WTC11 (cell line): Measurements from ENCODE around the gene PSENEN. TPM values are rescaled to one million over a fixed set of nuclear protein-coding genes. Genes with fewer than 3 reads are reported as not detected.

Experiments
- ATAC-seq: fragments of 200-7000 bp; cut with Tn5 transposase; 2 replicates; pipeline ENCODE4 v1.10.0; 2021; ENCODE audit warnings: mild to moderate bottlenecking, moderate library complexity
- CTCF ChIA-PET: fragments of 300-600 bp; sonication (Branson Sonifier 250); formaldehyde crosslinking; loops from one replicate; lab custom pipeline; 2021; ENCODE audit warnings: antibody characterized with exemption; lab: Charles Lee
- POLR2A ChIA-PET: fragments of 350-600 bp; sonication (Branson Sonifier 250); formaldehyde crosslinking; loops from one replicate; lab custom pipeline; 2021; ENCODE audit warnings: antibody characterized with exemption; lab: Charles Lee
- DNase-seq: peaks from one replicate; pipeline ENCODE4 v3.0.0; 2021; ENCODE audit warnings: low spot score
- H3K27ac Mint-ChIP-seq: 2 replicates; pipeline ENCODE4 v1.8.0; 2021; ENCODE audit warnings: mixed read lengths
- H3K27me3 Mint-ChIP-seq: 2 replicates; pipeline ENCODE4 v1.8.0; 2021; ENCODE audit warnings: low read depth, mild to moderate bottlenecking, moderate library complexity, mixed read lengths
- H3K36me3 Mint-ChIP-seq: 2 replicates; pipeline ENCODE4 v1.8.0; 2021; ENCODE audit warnings: mixed read lengths
- H3K4me1 Mint-ChIP-seq: 2 replicates; pipeline ENCODE4 v1.8.0; 2022; ENCODE audit warnings: mixed read lengths
- H3K4me3 Mint-ChIP-seq: 2 replicates; pipeline ENCODE4 v1.8.0; 2021; ENCODE audit warnings: mild to moderate bottlenecking, moderate library complexity, mixed read lengths
- H3K9me3 Mint-ChIP-seq: 2 replicates; pipeline ENCODE4 v1.8.0; 2021; ENCODE audit warnings: mixed read lengths
- ATF6 ChIP-seq: sonication (generic); formaldehyde crosslinking; IDR thresholded peaks from 2 replicates; pipeline ENCODE4 v1.8.1; 2023; ENCODE audit warnings: mild to moderate bottlenecking, missing genetic modification reagents
- CREB1 ChIP-seq: sonication (generic); formaldehyde crosslinking; IDR thresholded peaks from 2 replicates; pipeline ENCODE4 v1.8.0; 2023; ENCODE audit warnings: mild to moderate bottlenecking, missing genetic modification reagents
- CTCF ChIP-seq: fragments of 200-600 bp; IDR thresholded peaks from 2 replicates; pipeline ENCODE4 v1.8.0; 2022; ENCODE audit warnings: antibody characterized with exemption
- FOXP1 ChIP-seq: sonication (generic); formaldehyde crosslinking; IDR thresholded peaks from 2 replicates; pipeline ENCODE4 v1.8.0; 2022; ENCODE audit warnings: missing genetic modification reagents, mild to moderate bottlenecking, moderate library complexity, borderline replicate concordance
- GABPB1 ChIP-seq: sonication (generic); formaldehyde crosslinking; IDR thresholded peaks from 2 replicates; pipeline ENCODE4 v1.8.1; 2023; ENCODE audit warnings: mild to moderate bottlenecking, missing genetic modification reagents
- HMGA2 ChIP-seq: fragments of 250-450 bp; sonication (Bioruptor Pico); IDR thresholded peaks from 2 replicates; pipeline ENCODE4 v1.4.0; 2021; ENCODE audit warnings: mild to moderate bottlenecking, moderate library complexity
- IRF2 ChIP-seq: sonication (generic); formaldehyde crosslinking; IDR thresholded peaks from 2 replicates; pipeline ENCODE4 v1.8.0; 2022; ENCODE audit warnings: low read depth, missing genetic modification reagents, borderline replicate concordance
- MYBL2 ChIP-seq: sonication (generic); formaldehyde crosslinking; IDR thresholded peaks from 2 replicates; pipeline ENCODE4 v1.8.1; 2023; ENCODE audit warnings: mild to moderate bottlenecking, moderate library complexity, missing genetic modification reagents
- NFE2L1 ChIP-seq: sonication (generic); formaldehyde crosslinking; IDR thresholded peaks from 2 replicates; pipeline ENCODE4 v1.8.1; 2023; ENCODE audit warnings: missing genetic modification reagents
- NFYB ChIP-seq: sonication (generic); formaldehyde crosslinking; conservative IDR thresholded peaks from 2 replicates; pipeline ENCODE4 v1.8.0; 2022; ENCODE audit warnings: low read depth, missing genetic modification reagents
- SMAD4 ChIP-seq: sonication (generic); formaldehyde crosslinking; IDR thresholded peaks from 2 replicates; pipeline ENCODE4 v1.8.0; 2022; ENCODE audit warnings: mild to moderate bottlenecking, missing genetic modification reagents
- TP53 ChIP-seq: sonication (generic); formaldehyde crosslinking; IDR thresholded peaks from 2 replicates; pipeline ENCODE4 v1.8.1; 2023; ENCODE audit warnings: mild to moderate bottlenecking, missing genetic modification reagents
- ZNF121 ChIP-seq: sonication (generic); formaldehyde crosslinking; IDR thresholded peaks from 2 replicates; pipeline ENCODE4 v1.8.0; 2023; ENCODE audit warnings: missing genetic modification reagents
- ZNF416 ChIP-seq: fragments of 250-450 bp; sonication (Bioruptor Pico); IDR thresholded peaks from 2 replicates; pipeline ENCODE4 v1.9.0; 2021; ENCODE audit warnings: mild to moderate bottlenecking, inconsistent platforms
- ZNF671 ChIP-seq: fragments of 250-450 bp; sonication (Bioruptor Pico); IDR thresholded peaks from 2 replicates; pipeline ENCODE4 v1.8.0; 2021; ENCODE audit warnings: mild to moderate bottlenecking
- ZSCAN18 ChIP-seq: fragments of 250-450 bp; sonication (Bioruptor Pico); IDR thresholded peaks from 2 replicates; pipeline ENCODE4 v2.1.2; 2022; ENCODE audit warnings: mild to moderate bottlenecking, moderate library complexity
- total RNA-seq: library from RNA; stranded (reverse); gene quantifications from 3 replicates; pipeline ENCODE4 v1.2.3, GENCODE V29; 2021
- TF ChIP-seq, protein P1 (sequence below): sonication (generic); formaldehyde crosslinking; IDR thresholded peaks from 2 replicates; pipeline ENCODE4 v1.8.0; 2022; ENCODE audit warnings: mild to moderate bottlenecking, missing genetic modification reagents
- TF ChIP-seq, protein P2 (sequence below): sonication (generic); formaldehyde crosslinking; IDR thresholded peaks from 2 replicates; pipeline ENCODE4 v1.8.1; 2022; ENCODE audit warnings: mild to moderate bottlenecking, missing genetic modification reagents, moderate library complexity, borderline replicate concordance
- TF ChIP-seq, protein P3 (sequence below): sonication (generic); formaldehyde crosslinking; IDR thresholded peaks from 2 replicates; pipeline ENCODE4 v1.8.1; 2023; ENCODE audit warnings: mild to moderate bottlenecking, missing genetic modification reagents
- TF ChIP-seq, protein P4 (sequence below): sonication (generic); formaldehyde crosslinking; IDR thresholded peaks from 2 replicates; pipeline ENCODE4 v1.8.1; 2022; ENCODE audit warnings: missing genetic modification reagents, borderline replicate concordance
- TF ChIP-seq, protein P5 (sequence below): fragments of 250-450 bp; sonication (Bioruptor Pico); IDR thresholded peaks from 2 replicates; pipeline ENCODE4 v1.9.0; 2021; ENCODE audit warnings: moderate library complexity, mild to moderate bottlenecking, inconsistent platforms, borderline replicate concordance

Gene PSENEN
- total RNA-seq, 1 experiment from 2014 or later = 80.3 TPM

GRCh38 chr19:35704218-35704617, 41.2 kb upstream of the PSENEN start, which contains the start of gene ZBTB32 (continued):
- TF ChIP-seq, protein P1, sequence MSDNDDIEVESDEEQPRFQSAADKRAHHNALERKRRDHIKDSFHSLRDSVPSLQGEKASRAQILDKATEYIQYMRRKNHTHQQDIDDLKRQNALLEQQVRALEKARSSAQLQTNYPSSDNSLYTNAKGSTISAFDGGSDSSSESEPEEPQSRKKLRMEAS (CRISPR knock-in tag) = peak; percentile 99
- no peak for TF ChIP-seq HMGA2 (CRISPR knock-in tag)
- peak; percentile 63; the same call in 1 of the 2 replicates for TF ChIP-seq ATF6 (CRISPR knock-in tag)
- 0 out of 2 replicates have a peak, but pooled peaks have one; percentile 84 for TF ChIP-seq CREB1
- TF ChIP-seq ZNF121 (CRISPR knock-in tag) = peak; percentile 84; the same call in 1 of the 2 replicates
- TF ChIP-seq, protein P2, sequence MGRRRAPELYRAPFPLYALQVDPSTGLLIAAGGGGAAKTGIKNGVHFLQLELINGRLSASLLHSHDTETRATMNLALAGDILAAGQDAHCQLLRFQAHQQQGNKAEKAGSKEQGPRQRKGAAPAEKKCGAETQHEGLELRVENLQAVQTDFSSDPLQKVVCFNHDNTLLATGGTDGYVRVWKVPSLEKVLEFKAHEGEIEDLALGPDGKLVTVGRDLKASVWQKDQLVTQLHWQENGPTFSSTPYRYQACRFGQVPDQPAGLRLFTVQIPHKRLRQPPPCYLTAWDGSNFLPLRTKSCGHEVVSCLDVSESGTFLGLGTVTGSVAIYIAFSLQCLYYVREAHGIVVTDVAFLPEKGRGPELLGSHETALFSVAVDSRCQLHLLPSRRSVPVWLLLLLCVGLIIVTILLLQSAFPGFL (CRISPR knock-in tag) = peak; percentile 29; the same call in 1 of the 2 replicates
- peak; percentile 98; the same call in 1 of the 2 replicates for TF ChIP-seq NFE2L1 (CRISPR knock-in tag)
- TF ChIP-seq ZNF416 (CRISPR knock-in tag) = no peak
- no peak for TF ChIP-seq GABPB1
- peak; percentile 89; the same call in 1 of the 2 replicates for TF ChIP-seq TP53
- TF ChIP-seq, protein P3, sequence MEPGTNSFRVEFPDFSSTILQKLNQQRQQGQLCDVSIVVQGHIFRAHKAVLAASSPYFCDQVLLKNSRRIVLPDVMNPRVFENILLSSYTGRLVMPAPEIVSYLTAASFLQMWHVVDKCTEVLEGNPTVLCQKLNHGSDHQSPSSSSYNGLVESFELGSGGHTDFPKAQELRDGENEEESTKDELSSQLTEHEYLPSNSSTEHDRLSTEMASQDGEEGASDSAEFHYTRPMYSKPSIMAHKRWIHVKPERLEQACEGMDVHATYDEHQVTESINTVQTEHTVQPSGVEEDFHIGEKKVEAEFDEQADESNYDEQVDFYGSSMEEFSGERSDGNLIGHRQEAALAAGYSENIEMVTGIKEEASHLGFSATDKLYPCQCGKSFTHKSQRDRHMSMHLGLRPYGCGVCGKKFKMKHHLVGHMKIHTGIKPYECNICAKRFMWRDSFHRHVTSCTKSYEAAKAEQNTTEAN (CRISPR knock-in tag) = peak; percentile 94

- H3K36me3 Mint-ChIP-seq = no peaks in the 10 kb centered on the region
- ATAC-seq (no peak), DNase-seq (no peak)
- TF ChIP-seq SMAD4 (CRISPR knock-in tag) (no peak), ZNF671 (CRISPR knock-in tag) (no peak), FOXP1 (CRISPR knock-in tag) (no peak)
- ChIA-PET CTCF (interaction anchor here (0.9 to 1.3 kb wide), 2 partner anchors 14 to 213 kb away, joined by 3 to 6 read pairs; no protein-coding TSS in a partner anchor), POLR2A (no interaction called here)
- H3K9me3 Mint-ChIP-seq = peaks cover 5% of the 10 kb centered on the region
- peaks cover 13% of the 10 kb centered on the region for H3K4me1 Mint-ChIP-seq
- H3K27me3 Mint-ChIP-seq = peaks cover 39% of the 10 kb centered on the region
- H3K27ac Mint-ChIP-seq = no peak overlapping the region
- no peak overlapping the region for H3K4me3 Mint-ChIP-seq
Observed at GRCh38 chr19:35708391-35708790, 37.1 kb upstream of the PSENEN start.

DNA sequence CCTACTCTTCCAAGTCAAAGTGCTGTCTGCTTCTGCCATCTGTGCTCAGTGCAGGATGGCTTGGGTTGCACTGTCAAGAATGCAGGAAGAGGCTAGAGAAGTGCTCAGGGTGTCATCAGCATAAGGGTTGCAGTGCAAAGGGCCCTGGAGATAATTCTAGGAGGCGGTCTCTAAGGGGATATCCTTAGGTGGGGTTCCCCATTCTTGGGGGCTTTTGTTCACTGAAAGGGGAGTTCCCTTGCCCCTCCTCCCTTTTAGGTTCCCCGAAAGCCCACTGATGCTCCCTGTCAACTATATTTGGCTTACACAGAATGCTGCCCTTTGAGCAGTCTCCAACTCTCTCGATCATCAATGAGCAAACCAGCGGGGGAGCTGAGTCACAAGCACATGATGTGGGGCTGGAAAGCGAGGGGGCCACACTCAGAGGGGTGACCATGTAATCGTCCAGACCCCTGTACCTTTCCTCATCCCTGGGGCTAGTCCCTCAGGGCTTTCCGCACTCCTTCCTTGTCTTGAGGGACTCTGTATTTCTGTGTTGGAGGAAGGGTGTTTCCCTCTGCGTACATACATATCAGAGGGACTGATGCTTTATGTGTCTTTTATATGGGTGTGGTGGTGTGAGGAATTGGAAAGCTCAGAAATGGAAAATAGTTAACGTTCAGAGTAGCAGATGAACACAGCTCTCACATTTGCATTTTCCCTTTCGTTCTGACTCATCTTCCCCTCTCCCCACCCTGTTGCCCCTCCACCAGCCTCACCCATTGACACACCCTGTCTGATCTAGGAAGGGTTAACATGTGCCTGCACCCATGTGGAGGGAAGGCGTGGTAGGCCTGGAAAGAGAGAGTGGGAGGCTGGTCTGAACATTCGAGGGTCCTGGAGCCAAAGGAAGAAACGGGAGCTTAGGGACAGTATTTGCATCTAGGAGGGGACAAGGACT, 34.4 kb upstream of the PSENEN start:
- H3K4me1 Mint-ChIP-seq = peaks cover 38% of the 10 kb centered on the region
- no peaks in the 10 kb centered on the region for H3K9me3 Mint-ChIP-seq
- H3K27me3 Mint-ChIP-seq = peaks cover 16% of the 10 kb centered on the region
- H3K36me3 Mint-ChIP-seq = no peaks in the 10 kb centered on the region
- ChIA-PET CTCF (interaction anchor here (0.5 to 1.4 kb wide), 6 partner anchors 9 to 233 kb away, joined by 3 to 7 read pairs (median 3); no protein-coding TSS in a partner anchor), POLR2A (interaction anchor here (4.0 kb wide), 1 partner anchor 8 kb away, joined by 14 read pairs; the partner anchor contains the start of gene ZBTB32)
- H3K27ac Mint-ChIP-seq = peak overlapping the region; percentile 13; the same call in 1 of the 2 replicates
- DNase-seq (no peak), ATAC-seq (no peak)
- H3K4me3 Mint-ChIP-seq = no peak overlapping the region
- TF ChIP-seq CTCF = no peak
- no peak for TF ChIP-seq MYBL2 (CRISPR knock-in tag)
- TF ChIP-seq, protein P4, sequence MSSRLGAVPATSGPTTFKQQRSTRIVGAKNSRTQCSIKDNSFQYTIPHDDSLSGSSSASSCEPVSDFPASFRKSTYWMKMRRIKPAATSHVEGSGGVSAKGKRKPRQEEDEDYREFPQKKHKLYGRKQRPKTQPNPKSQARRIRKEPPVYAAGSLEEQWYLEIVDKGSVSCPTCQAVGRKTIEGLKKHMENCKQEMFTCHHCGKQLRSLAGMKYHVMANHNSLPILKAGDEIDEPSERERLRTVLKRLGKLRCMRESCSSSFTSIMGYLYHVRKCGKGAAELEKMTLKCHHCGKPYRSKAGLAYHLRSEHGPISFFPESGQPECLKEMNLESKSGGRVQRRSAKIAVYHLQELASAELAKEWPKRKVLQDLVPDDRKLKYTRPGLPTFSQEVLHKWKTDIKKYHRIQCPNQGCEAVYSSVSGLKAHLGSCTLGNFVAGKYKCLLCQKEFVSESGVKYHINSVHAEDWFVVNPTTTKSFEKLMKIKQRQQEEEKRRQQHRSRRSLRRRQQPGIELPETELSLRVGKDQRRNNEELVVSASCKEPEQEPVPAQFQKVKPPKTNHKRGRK (CRISPR knock-in tag) = no peak
- TF ChIP-seq, protein P5, sequence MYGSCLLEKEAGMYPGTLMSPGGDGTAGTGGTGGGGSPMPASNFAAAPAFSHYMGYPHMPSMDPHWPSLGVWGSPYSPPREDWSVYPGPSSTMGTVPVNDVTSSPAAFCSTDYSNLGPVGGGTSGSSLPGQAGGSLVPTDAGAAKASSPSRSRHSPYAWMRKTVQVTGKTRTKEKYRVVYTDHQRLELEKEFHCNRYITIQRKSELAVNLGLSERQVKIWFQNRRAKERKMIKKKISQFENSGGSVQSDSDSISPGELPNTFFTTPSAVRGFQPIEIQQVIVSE (CRISPR knock-in tag) = no peak
- TF ChIP-seq NFYB (CRISPR knock-in tag) = no peak
- no peak for TF ChIP-seq IRF2 (CRISPR knock-in tag)
- no peak for TF ChIP-seq NFE2L1 (CRISPR knock-in tag)
- no peak for TF ChIP-seq ZSCAN18 (CRISPR knock-in tag)
